Measurements from ENCODE around the gene RFX3. TPM values are rescaled to one million over a fixed set of nuclear protein-coding genes. Genes with fewer than 3 reads are reported as not detected.

Gene RFX3
- total RNA-seq, 1 experiment from 2014 or later, result 7.4 TPM

GRCh38 chr9:3342159-3342777 is 183.5 kb downstream of the RFX3 start:
- TF ChIP-seq CTCF (conservative IDR thresholded peaks at IDR 0.05; ENCODE audit: low read depth, low read length) (no peak), EZH2 (IDR thresholded peaks at IDR 0.05; ENCODE audit: borderline replicate concordance, low read depth, low read length, poor library complexity, severe bottlenecking) (no peak)
- CTCF ChIA-PET, result no interaction called here
- H3K27me3 ChIP-seq (replicated peaks; ENCODE audit: insufficient read depth, low read depth, low read length, poor library complexity), result no peaks in the 10 kb centered on the region
- intact Hi-C loops (cut with micrococcal nuclease; ENCODE audit: unreplicated experiment), result no loop called here
- H3K9me3 ChIP-seq (ENCODE audit: low read depth, low read length, poor library complexity, severe bottlenecking), result no peaks in the 10 kb centered on the region
- POLR2A ChIA-PET (ENCODE audit: low non-redundant PET), result no interaction called here
- no peak overlapping the region for H3K4me3 ChIP-seq (ENCODE audit: low read depth, low read length, poor library complexity, severe bottlenecking)
- H3K36me3 ChIP-seq (ENCODE audit: insufficient read depth, low read length, poor library complexity, severe bottlenecking), result no peaks in the 10 kb centered on the region
- DNase-seq (ENCODE audit: low spot score), result peak; percentile 19
- BruUV-seq (replicated peaks), result no TSS peak
- no peak overlapping the region for H3K27ac ChIP-seq (ENCODE audit: low read depth, low read length, poor library complexity, severe bottlenecking)
- peaks cover 7% of the 10 kb centered on the region for H3K4me1 ChIP-seq (ENCODE audit: insufficient read depth, low read length, poor library complexity, severe bottlenecking)

- Histone ChIP-seq H3K27ac (ENCODE audit: low read depth, low read length, poor library complexity, severe bottlenecking) (no peak overlapping the region), H3K36me3 (ENCODE audit: insufficient read depth, low read length, poor library complexity, severe bottlenecking) (no peaks in the 10 kb centered on the region), H3K9me3 (ENCODE audit: low read depth, low read length, poor library complexity, severe bottlenecking) (no peaks in the 10 kb centered on the region), H3K4me1 (ENCODE audit: insufficient read depth, low read length, poor library complexity, severe bottlenecking) (peaks cover 7% of the 10 kb centered on the region), H3K27me3 (replicated peaks; ENCODE audit: insufficient read depth, low read depth, low read length, poor library complexity) (no peaks in the 10 kb centered on the region), H3K4me3 (ENCODE audit: low read depth, low read length, poor library complexity, severe bottlenecking) (no peak overlapping the region)
- ChIA-PET POLR2A (ENCODE audit: low non-redundant PET) (no interaction called here), CTCF (no interaction called here)
- TF ChIP-seq EZH2 (IDR thresholded peaks at IDR 0.05; ENCODE audit: borderline replicate concordance, low read depth, low read length, poor library complexity, severe bottlenecking), result no peak
- TF ChIP-seq CTCF (conservative IDR thresholded peaks at IDR 0.05; ENCODE audit: low read depth, low read length), result no peak
- no peak for DNase-seq (ENCODE audit: low spot score)
- no TSS peak for BruUV-seq (replicated peaks)
- intact Hi-C loops (cut with micrococcal nuclease; ENCODE audit: unreplicated experiment), result no loop called here
Observed at GRCh38 chr9:3337515-3338225, 188.1 kb downstream of the RFX3 start.

GRCh38 chr9:3336951-3337350 is 188.8 kb downstream of the RFX3 start:
- Histone ChIP-seq H3K36me3 (ENCODE audit: insufficient read depth, low read length, poor library complexity, severe bottlenecking) (no peaks in the 10 kb centered on the region), H3K9me3 (ENCODE audit: low read depth, low read length, poor library complexity, severe bottlenecking) (no peaks in the 10 kb centered on the region), H3K27me3 (replicated peaks; ENCODE audit: insufficient read depth, low read depth, low read length, poor library complexity) (no peaks in the 10 kb centered on the region), H3K4me1 (ENCODE audit: insufficient read depth, low read length, poor library complexity, severe bottlenecking) (no peaks in the 10 kb centered on the region), H3K4me3 (ENCODE audit: low read depth, low read length, poor library complexity, severe bottlenecking) (no peak overlapping the region), H3K27ac (ENCODE audit: low read depth, low read length, poor library complexity, severe bottlenecking) (no peak overlapping the region)
- intact Hi-C loops (cut with micrococcal nuclease; ENCODE audit: unreplicated experiment), result no loop called here
- TF ChIP-seq EZH2 (IDR thresholded peaks at IDR 0.05; ENCODE audit: borderline replicate concordance, low read depth, low read length, poor library complexity, severe bottlenecking) (no peak), CTCF (conservative IDR thresholded peaks at IDR 0.05; ENCODE audit: low read depth, low read length) (no peak)
- BruUV-seq (replicated peaks), result no TSS peak
- CTCF ChIA-PET, result no interaction called here
- POLR2A ChIA-PET (ENCODE audit: low non-redundant PET), result no interaction called here
- no peak for DNase-seq (ENCODE audit: low spot score)
